Measurements from ENCODE around the gene COQ10A.

DNA sequence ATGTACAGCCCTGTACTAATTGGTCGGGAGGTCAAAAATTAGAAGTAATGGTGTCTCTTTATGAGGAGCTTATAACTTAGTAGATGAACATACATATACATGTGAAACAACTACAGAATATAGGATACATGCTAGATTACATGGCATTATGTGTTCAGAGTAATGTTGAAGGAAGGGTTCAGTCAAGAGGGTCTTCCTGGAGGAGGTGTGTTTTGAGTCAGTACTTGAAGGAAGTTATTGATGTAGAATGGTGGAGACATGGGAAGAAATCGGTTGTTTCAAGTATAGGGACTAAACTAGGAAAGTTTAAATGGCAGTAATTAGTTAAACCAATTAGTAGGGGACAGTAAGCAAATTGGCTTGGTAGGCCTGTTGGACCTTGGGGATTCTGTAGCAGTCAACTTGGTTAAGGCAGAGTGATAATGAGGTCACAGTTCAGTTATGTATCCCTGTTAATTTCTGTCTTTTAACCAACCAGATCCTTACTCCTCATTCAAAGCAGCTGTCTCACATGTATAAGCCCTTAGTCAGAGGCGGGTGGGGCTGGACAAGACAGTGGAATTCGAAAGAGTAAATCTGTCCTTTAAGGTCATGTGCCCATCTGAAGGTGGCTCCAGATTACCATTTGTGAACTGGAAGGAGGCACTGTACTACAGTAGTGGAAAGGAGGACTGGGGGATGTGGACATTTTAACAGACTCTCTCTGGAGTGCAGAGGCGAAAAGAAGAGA is 5.1 kb upstream of the COQ10A start:
- TF ChIP-seq CTCF (IDR thresholded peaks at IDR 0.05; ENCODE audit: low read length), result no peak
- no peak for TF ChIP-seq EZH2 (optimal IDR thresholded peaks at IDR 0.05; ENCODE audit: low read depth, low read length)
- no peak for TF ChIP-seq EZH2phosphoT487 (IDR thresholded peaks at IDR 0.05; ENCODE audit: low read length)
